22Rv1 (cell line): ENCODE measurements around the gene ATG14.

ENCODE experiments used
- H3K27ac ChIP-seq: fragments of 450-650 bp; 2 replicates; pipeline ENCODE4 v1.5.1; 2017
- CTCF ChIP-seq: fragments of 450-650 bp; IDR thresholded peaks from 2 replicates; pipeline ENCODE4 v1.5.1; 2017; ENCODE audit warnings: mild to moderate bottlenecking
- ZFX ChIP-seq: fragments of 450-650 bp; IDR thresholded peaks from 2 replicates; pipeline ENCODE4 v1.6.1; 2017; ENCODE audit warnings: antibody characterized with exemption, borderline replicate concordance

Gene ATG14

GRCh38 chr14:55329999-55330710 is 81.5 kb downstream of the ATG14 start:
- TF ChIP-seq CTCF, result no peak
- TF ChIP-seq ZFX, result no peak
- no peak overlapping the region for H3K27ac ChIP-seq

- no peak for TF ChIP-seq CTCF
- TF ChIP-seq ZFX, result no peak
These were observed 83.3 kb downstream of the ATG14 start for GRCh38 chr14:55328317-55328716.

GRCh38 chr14:55327179-55327578 is 84.5 kb downstream of the ATG14 start:
- TF ChIP-seq CTCF, result no peak
- no peak for TF ChIP-seq ZFX
- no peak overlapping the region for H3K27ac ChIP-seq

More at GRCh38 chr14:55328317-55328716, 83.3 kb downstream of the ATG14 start:
- H3K27ac ChIP-seq, result no peak overlapping the region

GRCh38 chr14:55324812-55325211 is 86.8 kb downstream of the ATG14 start:
- TF ChIP-seq ZFX (no peak), CTCF (no peak)
- H3K27ac ChIP-seq, result no peak overlapping the region

- TF ChIP-seq CTCF (no peak), ZFX (no peak)
- H3K27ac ChIP-seq, result no peak overlapping the region
These were observed 87.7 kb downstream of the ATG14 start for GRCh38 chr14:55323910-55324309.

- TF ChIP-seq CTCF (no peak), ZFX (no peak)
- no peak overlapping the region for H3K27ac ChIP-seq
These were observed 92.9 kb downstream of the ATG14 start for GRCh38 chr14:55318694-55319093.

GRCh38 chr14:55317542-55318306 is 93.9 kb downstream of the ATG14 start:
- H3K27ac ChIP-seq, result no peak overlapping the region
- TF ChIP-seq ZFX (no peak), CTCF (no peak)
